Measurements from ENCODE around the gene CD6. TPM values are rescaled to one million over a fixed set of nuclear protein-coding genes. Genes with fewer than 3 reads are reported as not detected.

The CD6 gene, protein sequence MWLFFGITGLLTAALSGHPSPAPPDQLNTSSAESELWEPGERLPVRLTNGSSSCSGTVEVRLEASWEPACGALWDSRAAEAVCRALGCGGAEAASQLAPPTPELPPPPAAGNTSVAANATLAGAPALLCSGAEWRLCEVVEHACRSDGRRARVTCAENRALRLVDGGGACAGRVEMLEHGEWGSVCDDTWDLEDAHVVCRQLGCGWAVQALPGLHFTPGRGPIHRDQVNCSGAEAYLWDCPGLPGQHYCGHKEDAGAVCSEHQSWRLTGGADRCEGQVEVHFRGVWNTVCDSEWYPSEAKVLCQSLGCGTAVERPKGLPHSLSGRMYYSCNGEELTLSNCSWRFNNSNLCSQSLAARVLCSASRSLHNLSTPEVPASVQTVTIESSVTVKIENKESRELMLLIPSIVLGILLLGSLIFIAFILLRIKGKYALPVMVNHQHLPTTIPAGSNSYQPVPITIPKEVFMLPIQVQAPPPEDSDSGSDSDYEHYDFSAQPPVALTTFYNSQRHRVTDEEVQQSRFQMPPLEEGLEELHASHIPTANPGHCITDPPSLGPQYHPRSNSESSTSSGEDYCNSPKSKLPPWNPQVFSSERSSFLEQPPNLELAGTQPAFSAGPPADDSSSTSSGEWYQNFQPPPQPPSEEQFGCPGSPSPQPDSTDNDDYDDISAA
- total RNA-seq: 10 to 100 TPM; 13.4 to 47.6 (median 31.4) TPM
- polyA plus RNA-seq: 10 to 100 TPM; 10.9 to 21.8 (median 20.3) TPM
- long read RNA-seq, donor 1: 0 reads
- long read RNA-seq, donor 2: 0 reads

DNA sequence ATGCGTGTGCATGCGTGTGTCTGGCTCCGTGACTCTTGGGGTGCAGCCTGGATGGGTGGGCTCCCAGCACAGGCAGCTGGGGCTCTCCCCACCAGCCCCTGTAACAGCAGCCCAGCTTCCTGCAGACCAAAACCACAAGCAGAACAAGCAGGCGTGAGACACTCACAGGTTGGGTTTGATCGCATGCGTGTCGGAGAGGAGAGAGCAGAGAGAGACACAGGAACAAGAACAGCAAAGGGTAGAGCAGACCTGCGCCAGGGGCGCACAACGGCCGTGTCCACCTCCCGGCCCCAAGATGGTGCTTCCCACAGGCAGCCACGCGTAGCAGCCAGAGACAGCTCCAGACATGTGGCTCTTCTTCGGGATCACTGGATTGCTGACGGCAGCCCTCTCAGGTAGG is at the start of gene CD6:
Gene CD6, plus strand, starts transcription at position 161 of the 400 bp plus-strand sequence. Its CDS starts 186 bp downstream, at position 347.
- Histone ChIP-seq H3K27me3 (replicated peaks in 1 of 7) (no peaks in the 10 kb centered on the region), H3K27ac (peak within 1 kb of the TSS; percentile 62 to 87 (median 76)), H3K4me1 (peaks cover 9 to 36% (median 17%) of the 10 kb centered on the region in 6 donors), H3K9me3 (peaks cover 0 to 8% (median 0%) of the 10 kb centered on the region in 8 donors), H3K36me3 (no peaks in the 10 kb centered on the region), H3K4me3 (peak within 1 kb of the TSS; percentile 22 to 68 (median 39))
- peak; percentile 88 for DNase-seq
- intact Hi-C loops (cut with DNase I; ENCODE audit: low total_unique reads): loop anchor here (2.0 kb wide), 1 partner anchor 159 kb away; no protein-coding TSS in a partner anchor
- 36 to 45% (median 41%) methylated on average over 13 to 16 of the region's 16 CpGs for WGBS, 5 donors
- TF ChIP-seq POLR2A (IDR thresholded peaks at IDR 0.05) (no peak), POLR2AphosphoS5 (IDR thresholded peaks at IDR 0.05) (peak; percentile 71 to 83 (median 75))

GRCh38 chr11:60921777-60922335 is 49.6 kb upstream of the CD6 start:
- intact Hi-C loops (cut with DNase I; ENCODE audit: low total_unique reads): no loop called here
- 88 to 96% (median 93%) methylated on average over 6 to 23 of the region's 23 CpGs for WGBS, 5 donors
- peak in 2 of 3 donors; percentile 8 to 30 for TF ChIP-seq POLR2AphosphoS5 (IDR thresholded peaks at IDR 0.05)
- TF ChIP-seq, protein P1, sequence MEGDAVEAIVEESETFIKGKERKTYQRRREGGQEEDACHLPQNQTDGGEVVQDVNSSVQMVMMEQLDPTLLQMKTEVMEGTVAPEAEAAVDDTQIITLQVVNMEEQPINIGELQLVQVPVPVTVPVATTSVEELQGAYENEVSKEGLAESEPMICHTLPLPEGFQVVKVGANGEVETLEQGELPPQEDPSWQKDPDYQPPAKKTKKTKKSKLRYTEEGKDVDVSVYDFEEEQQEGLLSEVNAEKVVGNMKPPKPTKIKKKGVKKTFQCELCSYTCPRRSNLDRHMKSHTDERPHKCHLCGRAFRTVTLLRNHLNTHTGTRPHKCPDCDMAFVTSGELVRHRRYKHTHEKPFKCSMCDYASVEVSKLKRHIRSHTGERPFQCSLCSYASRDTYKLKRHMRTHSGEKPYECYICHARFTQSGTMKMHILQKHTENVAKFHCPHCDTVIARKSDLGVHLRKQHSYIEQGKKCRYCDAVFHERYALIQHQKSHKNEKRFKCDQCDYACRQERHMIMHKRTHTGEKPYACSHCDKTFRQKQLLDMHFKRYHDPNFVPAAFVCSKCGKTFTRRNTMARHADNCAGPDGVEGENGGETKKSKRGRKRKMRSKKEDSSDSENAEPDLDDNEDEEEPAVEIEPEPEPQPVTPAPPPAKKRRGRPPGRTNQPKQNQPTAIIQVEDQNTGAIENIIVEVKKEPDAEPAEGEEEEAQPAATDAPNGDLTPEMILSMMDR (IDR thresholded peaks at IDR 0.05 in 8 of 11, conservative IDR thresholded peaks at IDR 0.05 in 3 of 11): no peak

GRCh38 chr11:60922906-60923305 is 48.6 kb upstream of the CD6 start:
- Histone ChIP-seq H3K4me3 (no peak overlapping the region), H3K27me3 (replicated peaks in 1 of 7) (peaks cover 0 to 35% (median 15%) of the 10 kb centered on the region in 7 donors), H3K36me3 (peaks cover 8 to 44% (median 36%) of the 10 kb centered on the region in 6 donors), H3K9me3 (no peaks in the 10 kb centered on the region), H3K4me1 (peaks cover 20 to 57% (median 47%) of the 10 kb centered on the region in 6 donors), H3K27ac (no peak overlapping the region)
- intact Hi-C loops (cut with DNase I; ENCODE audit: low total_unique reads): no loop called here
- peak; percentile 59 for DNase-seq
- TF ChIP-seq POLR2AphosphoS5 (IDR thresholded peaks at IDR 0.05) (no peak), POLR2A (IDR thresholded peaks at IDR 0.05) (no peak)
- TF ChIP-seq, protein P1 (IDR thresholded peaks at IDR 0.05 in 8 of 11, conservative IDR thresholded peaks at IDR 0.05 in 3 of 11): no peak
- 89 to 93% (median 92%) methylated on average over 6 of the region's 6 CpGs for WGBS, 5 donors

More at GRCh38 chr11:60921777-60922335, 49.6 kb upstream of the CD6 start:
- peak; percentile 69 for DNase-seq
- H3K4me1 ChIP-seq: peaks cover 22 to 67% (median 53%) of the 10 kb centered on the region in 6 donors
- peaks cover 8 to 44% (median 36%) of the 10 kb centered on the region in 6 donors for H3K36me3 ChIP-seq
- H3K9me3 ChIP-seq: no peaks in the 10 kb centered on the region
- no peak overlapping the region for H3K4me3 ChIP-seq
- no peak overlapping the region for H3K27ac ChIP-seq
- H3K27me3 ChIP-seq (replicated peaks in 1 of 7): peaks cover 0 to 31% (median 15%) of the 10 kb centered on the region in 7 donors

GRCh38 chr11:60923326-60923725 is 48.2 kb upstream of the CD6 start:
- TF ChIP-seq POLR2A (IDR thresholded peaks at IDR 0.05): no peak
- no peak for TF ChIP-seq POLR2AphosphoS5 (IDR thresholded peaks at IDR 0.05)
- TF ChIP-seq, protein P1 (IDR thresholded peaks at IDR 0.05 in 8 of 11, conservative IDR thresholded peaks at IDR 0.05 in 3 of 11): no peak
- peaks cover 20 to 52% (median 43%) of the 10 kb centered on the region in 6 donors for H3K4me1 ChIP-seq
- peaks cover 0 to 35% (median 15%) of the 10 kb centered on the region in 7 donors for H3K27me3 ChIP-seq (replicated peaks in 1 of 7)
- no peak overlapping the region for H3K27ac ChIP-seq
- intact Hi-C loops (cut with DNase I; ENCODE audit: low total_unique reads): no loop called here
- DNase-seq: no peak
- 77 to 92% (median 89%) methylated on average over 5 of the region's 5 CpGs for WGBS, 5 donors
- peaks cover 8 to 44% (median 36%) of the 10 kb centered on the region in 6 donors for H3K36me3 ChIP-seq
- no peaks in the 10 kb centered on the region for H3K9me3 ChIP-seq
- H3K4me3 ChIP-seq: no peak overlapping the region
